Neural cell (in vitro differentiated cells): ENCODE results near the gene PARD6G.

Experiments
- SMC3 ChIP-seq: fragments of 450-650 bp; conservative IDR thresholded peaks from 2 replicates; pipeline ENCODE4 v1.6.1; 2014; ENCODE audit warnings: antibody characterized with exemption, mild to moderate bottlenecking, moderate library complexity; ENCODE audit not compliant: poor library complexity
- TAF1 ChIP-seq: IDR thresholded peaks from 2 replicates; pipeline ENCODE4 v1.6.1; 2012; ENCODE audit warnings: low read depth
- TF ChIP-seq, protein P1 (sequence below): fragments of 450-650 bp; IDR thresholded peaks from 2 replicates; pipeline ENCODE4 v1.5.1; 2014; ENCODE audit warnings: antibody characterized with exemption, mild to moderate bottlenecking, moderate library complexity; ENCODE audit not compliant: poor library complexity, severe bottlenecking

DNA sequence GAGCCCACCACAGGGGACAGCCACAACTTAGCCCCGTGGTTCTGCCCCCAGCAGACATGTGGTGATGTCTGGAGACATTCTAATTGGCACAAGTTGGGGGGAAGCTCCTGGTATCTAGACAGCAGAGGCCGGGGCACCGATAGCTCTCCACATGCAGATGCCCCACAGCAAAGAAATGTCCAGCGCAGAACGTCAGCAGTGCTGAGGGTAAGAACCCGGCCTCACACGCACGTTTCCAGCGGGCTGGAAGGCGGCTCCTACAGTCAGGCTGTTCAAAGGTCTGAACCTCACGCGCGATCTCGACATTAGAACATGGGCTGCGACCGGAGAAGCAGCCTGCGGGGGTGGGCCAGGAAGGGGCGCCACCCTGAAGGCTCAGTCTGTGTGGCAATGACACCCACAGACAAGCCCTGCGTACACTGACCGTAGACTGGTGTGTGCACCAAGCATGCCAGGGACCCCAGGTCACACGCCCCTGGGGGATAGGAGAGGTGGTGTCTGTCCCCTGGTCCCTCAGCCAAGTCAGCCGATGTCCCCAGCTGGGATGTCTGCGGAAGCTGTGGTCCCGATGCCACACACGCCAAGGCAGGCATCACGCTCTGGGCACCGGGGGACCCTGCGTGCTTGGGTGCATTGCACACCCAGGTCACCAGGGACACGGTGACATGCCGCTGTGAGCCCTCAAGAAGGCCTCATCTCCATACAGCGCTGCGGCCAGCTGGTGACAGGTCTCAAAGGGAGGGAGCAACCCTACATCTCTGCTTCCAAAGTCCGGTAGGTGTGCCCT is 66.3 kb downstream of the PARD6G start:
- no peak for TF ChIP-seq SMC3
- TF ChIP-seq, protein P1, sequence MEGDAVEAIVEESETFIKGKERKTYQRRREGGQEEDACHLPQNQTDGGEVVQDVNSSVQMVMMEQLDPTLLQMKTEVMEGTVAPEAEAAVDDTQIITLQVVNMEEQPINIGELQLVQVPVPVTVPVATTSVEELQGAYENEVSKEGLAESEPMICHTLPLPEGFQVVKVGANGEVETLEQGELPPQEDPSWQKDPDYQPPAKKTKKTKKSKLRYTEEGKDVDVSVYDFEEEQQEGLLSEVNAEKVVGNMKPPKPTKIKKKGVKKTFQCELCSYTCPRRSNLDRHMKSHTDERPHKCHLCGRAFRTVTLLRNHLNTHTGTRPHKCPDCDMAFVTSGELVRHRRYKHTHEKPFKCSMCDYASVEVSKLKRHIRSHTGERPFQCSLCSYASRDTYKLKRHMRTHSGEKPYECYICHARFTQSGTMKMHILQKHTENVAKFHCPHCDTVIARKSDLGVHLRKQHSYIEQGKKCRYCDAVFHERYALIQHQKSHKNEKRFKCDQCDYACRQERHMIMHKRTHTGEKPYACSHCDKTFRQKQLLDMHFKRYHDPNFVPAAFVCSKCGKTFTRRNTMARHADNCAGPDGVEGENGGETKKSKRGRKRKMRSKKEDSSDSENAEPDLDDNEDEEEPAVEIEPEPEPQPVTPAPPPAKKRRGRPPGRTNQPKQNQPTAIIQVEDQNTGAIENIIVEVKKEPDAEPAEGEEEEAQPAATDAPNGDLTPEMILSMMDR = no peak
- TF ChIP-seq TAF1 = no peak
